GM12865 (cell line): ENCODE results near the gene DYNC1H1.
"Not testable (repeated sequence)": the region's sequence is repeated elsewhere in the genome, so short reads cannot be mapped to it uniquely, and the experiment has no call there.

Experiments used
- DNase-seq: peaks from one replicate; pipeline ENCODE4 v3.0.0; 2010; ENCODE audit warnings: low read depth
- H3K4me3 ChIP-seq: 2 replicates; pipeline ENCODE4 v1.5.1; 2011; ENCODE audit warnings: mild to moderate bottlenecking, low read depth, low read length, control low read depth
- CTCF ChIP-seq: IDR thresholded peaks from 2 replicates; pipeline ENCODE4 v1.5.1; 2011; ENCODE audit warnings: low read length, control low read depth, low read depth, inconsistent platforms; ENCODE audit not compliant: insufficient read depth; ENCODE audit errors: missing control alignments

DYNC1H1 gene

GRCh38 chr14:101970830-101971400, 6.5 kb downstream of the DYNC1H1 start:
- TF ChIP-seq CTCF, result no peak
- H3K4me3 ChIP-seq, result no peak overlapping the region
- no peak for DNase-seq

DNA sequence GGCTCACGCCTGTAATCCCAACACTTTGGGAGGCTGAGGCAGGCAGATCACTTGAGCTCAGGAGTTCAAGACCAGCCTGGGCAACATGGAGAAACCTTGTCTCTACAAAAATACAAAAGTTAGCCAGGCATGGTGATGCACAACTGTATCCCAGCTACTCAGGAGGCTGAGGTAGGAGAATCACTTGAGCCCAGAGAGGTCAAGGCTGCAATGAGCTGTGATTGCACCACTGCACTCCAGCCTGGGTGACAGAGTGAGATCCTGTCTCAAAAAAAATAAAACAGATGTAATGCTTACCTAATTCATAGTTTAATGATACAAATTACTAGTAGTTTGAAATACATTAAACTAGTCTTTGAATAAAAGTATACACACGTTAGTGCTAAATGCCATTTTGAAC, 7.1 kb downstream of the DYNC1H1 start:
- H3K4me3 ChIP-seq, DNase-seq: not testable (repeated sequence)

- no peak for TF ChIP-seq CTCF
- DNase-seq, result no peak
- no peak overlapping the region for H3K4me3 ChIP-seq
These were observed 7.9 kb downstream of the DYNC1H1 start for GRCh38 chr14:101972126-101972866.

DNA sequence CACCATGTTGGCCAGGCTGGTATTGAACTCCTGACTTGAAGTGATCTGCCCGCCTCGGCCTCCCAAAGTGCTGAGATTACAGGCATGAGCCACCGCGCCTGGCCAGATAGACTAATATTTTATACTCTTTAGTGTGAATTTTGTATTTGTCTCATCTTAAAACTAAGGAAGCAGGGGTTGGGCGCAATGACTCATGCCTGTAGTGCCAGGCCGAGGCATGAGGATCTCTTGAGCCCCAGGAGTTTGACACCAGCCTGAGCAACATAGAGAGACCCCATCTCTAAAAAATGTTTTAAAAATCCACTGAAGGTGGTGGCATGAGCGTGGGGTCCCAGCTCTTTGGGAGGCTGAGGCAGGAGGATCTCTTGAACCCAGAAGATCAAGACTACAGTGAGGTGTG, 9.0 kb downstream of the DYNC1H1 start:
- no peak for DNase-seq
- TF ChIP-seq CTCF, result no peak
- H3K4me3 ChIP-seq, result no peak overlapping the region

- no peak for DNase-seq
- no peak for TF ChIP-seq CTCF
- H3K4me3 ChIP-seq, result no peak overlapping the region
These were observed 10.9 kb downstream of the DYNC1H1 start for GRCh38 chr14:101975231-101975630.

GRCh38 chr14:101977311-101978071, 13.1 kb downstream of the DYNC1H1 start:
- DNase-seq, result no peak

More at GRCh38 chr14:101977311-101978071, 13.1 kb downstream of the DYNC1H1 start:
- H3K4me3 ChIP-seq, result no peak overlapping the region
- TF ChIP-seq CTCF, result no peak
